ENCODE results near the gene MANSC1.
"Not testable (repeated sequence)": the region's sequence is repeated elsewhere in the genome, so short reads cannot be mapped to it uniquely, and the experiment has no call there.

The MANSC1 gene

GRCh38 chr12:12319451-12320183, 30.4 kb downstream of the MANSC1 start:
- DNase-seq: no peak

GRCh38 chr12:12315838-12316237, 34.2 kb downstream of the MANSC1 start:
- no peak for DNase-seq

DNA sequence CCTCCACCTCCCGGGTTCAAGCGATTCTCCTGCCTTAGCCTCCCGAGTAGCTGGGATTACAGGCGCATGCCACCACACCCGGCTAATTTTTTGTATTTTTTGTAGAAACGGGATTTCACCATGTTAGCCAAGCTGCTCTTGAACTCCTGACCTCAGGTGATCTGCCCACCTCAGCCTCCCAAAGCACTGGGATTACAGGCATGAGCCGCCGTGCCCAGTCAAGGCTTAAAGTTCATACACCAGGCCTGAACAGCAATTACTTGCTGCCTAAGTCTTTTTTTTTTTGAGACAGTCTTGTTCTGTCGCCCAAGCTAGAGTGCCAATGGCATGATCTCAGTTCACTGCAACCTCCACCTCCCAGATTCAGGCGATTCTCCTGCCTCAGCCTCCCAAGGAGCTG, 39.3 kb downstream of the MANSC1 start:
- not testable (repeated sequence) for DNase-seq

DNA sequence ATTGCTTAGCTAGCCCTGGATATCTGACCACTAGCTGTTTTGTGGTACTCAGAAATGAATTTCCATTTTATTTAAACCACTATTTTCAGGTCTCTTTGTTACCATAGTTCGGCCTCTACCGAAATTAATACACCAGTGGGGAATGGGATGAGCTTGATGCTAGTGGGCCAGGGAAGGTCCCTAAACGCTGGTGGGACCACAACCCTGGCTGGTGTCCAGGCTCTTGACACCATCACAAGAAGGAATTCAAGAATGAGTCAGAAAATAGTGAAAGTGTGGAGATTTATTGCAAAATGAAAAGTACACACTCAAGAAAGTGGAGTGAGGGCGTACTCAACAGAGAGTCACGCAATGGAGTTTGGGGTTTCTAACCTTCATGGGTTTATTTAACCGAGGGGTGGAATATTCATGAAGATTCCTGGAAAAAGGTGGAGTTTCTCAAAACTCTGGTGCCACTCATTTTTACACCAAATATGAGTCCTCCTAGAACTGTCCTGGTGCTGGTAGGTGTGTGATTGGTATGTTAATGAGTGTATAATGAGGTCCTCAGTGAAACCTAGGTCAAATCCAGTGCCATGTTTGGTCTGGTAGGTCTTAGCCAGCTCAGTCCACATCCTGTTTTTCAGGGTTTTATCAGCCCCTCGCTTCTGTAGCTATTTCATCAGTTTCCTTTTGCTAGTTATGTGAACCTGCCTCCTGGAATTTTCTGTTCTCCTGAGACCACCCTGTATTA, 44.3 kb downstream of the MANSC1 start:
- DNase-seq: no peak

GRCh38 chr12:12302976-12303375, 47.1 kb downstream of the MANSC1 start:
- no peak for DNase-seq

GRCh38 chr12:12301122-12301521, 48.9 kb downstream of the MANSC1 start:
- no peak for DNase-seq

DNA sequence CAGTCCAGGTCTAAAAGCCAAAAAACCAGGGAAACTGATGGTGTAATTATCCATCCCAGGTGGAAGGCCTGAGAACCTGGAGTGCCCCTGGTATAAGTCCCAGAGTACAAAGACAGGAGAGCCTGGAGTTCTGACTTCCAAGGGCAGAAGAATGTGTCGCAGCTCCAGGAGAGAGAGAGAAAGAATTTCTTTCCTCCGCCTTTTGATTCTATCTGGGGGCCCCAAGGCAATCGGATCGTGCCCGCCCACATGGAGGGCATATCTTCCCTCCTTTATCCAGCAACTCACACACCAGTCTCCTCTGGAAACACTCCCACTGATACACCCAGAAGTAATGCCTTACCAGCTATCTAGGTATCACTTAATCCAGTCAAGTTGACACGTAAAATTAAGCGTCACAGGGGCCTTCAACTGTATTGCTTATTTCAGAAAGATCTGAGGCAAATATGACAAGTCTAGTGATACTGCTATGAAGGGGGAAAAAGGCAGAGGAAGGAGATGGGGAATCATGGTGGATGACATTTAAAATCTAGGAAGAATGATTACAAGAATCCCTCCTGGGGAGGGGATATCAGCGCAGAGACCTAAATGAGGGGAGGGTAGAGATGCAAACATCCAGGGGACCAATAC, 52.7 kb downstream of the MANSC1 start:
- DNase-seq: no peak

- DNase-seq: no peak
Observed at GRCh38 chr12:12294215-12295005, 55.6 kb downstream of the MANSC1 start.

- no peak for DNase-seq
Observed at GRCh38 chr12:12290206-12290605, 59.8 kb downstream of the MANSC1 start.

- no peak for DNase-seq
Observed at GRCh38 chr12:12286441-12286840, 63.6 kb downstream of the MANSC1 start.

- no peak for DNase-seq
Observed at GRCh38 chr12:12282761-12283425, 67.1 kb downstream of the MANSC1 start.

DNA sequence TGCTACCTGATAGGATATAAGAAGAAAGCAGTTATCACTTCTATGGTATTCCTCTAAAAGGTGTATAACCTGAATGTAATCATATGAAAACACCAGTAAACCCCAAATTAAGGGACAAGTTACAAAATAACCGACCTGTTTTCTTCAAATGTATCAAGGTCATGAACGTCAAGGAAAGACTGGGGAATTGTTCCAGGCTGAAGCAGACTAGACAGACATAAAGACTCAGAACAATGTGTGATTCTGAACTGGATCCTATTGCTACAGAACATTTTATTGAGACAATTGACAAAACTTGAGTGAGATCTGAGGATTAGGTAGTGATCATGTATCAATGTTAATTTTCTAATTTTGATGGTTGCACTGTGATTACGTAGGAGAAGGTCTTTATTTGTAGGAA, 67.8 kb downstream of the MANSC1 start:
- DNase-seq: no peak

DNA sequence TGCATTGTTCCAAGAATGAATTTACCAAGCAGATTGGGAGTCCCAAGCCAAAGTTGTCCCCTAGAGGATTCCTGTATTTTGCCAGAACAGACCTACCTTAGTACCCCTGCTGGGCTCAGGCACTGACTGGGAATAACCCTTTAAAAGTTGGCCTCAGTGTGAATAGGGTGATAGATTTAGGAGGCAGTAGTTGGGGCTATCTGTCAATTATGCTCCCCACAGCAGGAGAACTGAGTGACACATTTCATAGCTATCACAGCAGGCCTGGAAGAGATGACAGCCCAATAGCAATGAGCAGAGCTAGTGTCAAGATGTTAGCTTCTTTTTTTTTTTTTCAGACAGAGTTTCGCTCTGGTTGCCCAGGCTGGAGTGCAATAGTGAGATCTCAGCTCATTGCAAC, 68.9 kb downstream of the MANSC1 start:
- DNase-seq: no peak

- DNase-seq: no peak
Observed at GRCh38 chr12:12278899-12279298, 71.1 kb downstream of the MANSC1 start.
